ENCODE results near the gene COL11A2. TPM values are rescaled to one million over a fixed set of nuclear protein-coding genes. Genes with fewer than 3 reads are reported as not detected.

The COL11A2 gene
- total and polyA plus RNA-seq, 2 of the 13 experiments (the other 11 are each of a cell fraction or from before 2014, with no cell fraction given) = 0.55 TPM

- Histone ChIP-seq H3K9me3 (ENCODE audit: low read length) (no peaks in the 10 kb centered on the region), H2AFZ (ENCODE audit: low read length) (no peak overlapping the region), H3K4me2 (ENCODE audit: low read depth, low read length) (peak overlapping the region; percentile 99), H3K36me3 (replicated peaks in 1 of 2; ENCODE audit: control insufficient read depth in 1 of 2, insufficient read depth in 2 of 2, low read length in 2 of 2) (peaks cover 10 to 24% of the 10 kb centered on the region in 2 experiments), H4K20me1 (ENCODE audit: insufficient read depth, low read length) (peaks cover 13% of the 10 kb centered on the region; the same call in 1 of the 2 replicates), H3K4me3 (replicated peaks in 1 of 3; ENCODE audit: insufficient read depth in 1 of 3, low read depth in 2 of 3, low read length in 3 of 3) (peak overlapping the region in 1 of 3 experiments; percentile 80; a peak in 3 of 6 replicates), H3K27ac (ENCODE audit: extremely low read length, insufficient read depth, low read length) (peak overlapping the region; percentile 75), H3K9ac (ENCODE audit: insufficient read depth, low read depth, low read length) (peak overlapping the region; percentile 17; the same call in 1 of the 2 replicates), H3K79me2 (ENCODE audit: insufficient read depth, low read length) (peaks cover 47% of the 10 kb centered on the region), H3K27me3 (ENCODE audit: control insufficient read depth in 1 of 2, insufficient read depth in 2 of 2, low read length in 2 of 2) (peaks cover 0 to 4% of the 10 kb centered on the region in 2 experiments; a peak in 1 of 5 replicates), H3K4me1 (ENCODE audit: insufficient read depth, low read length) (peaks cover 63% of the 10 kb centered on the region)
- BruUV-seq (replicated peaks) = no TSS peak
- TF ChIP-seq PCBP2 (optimal IDR thresholded peaks at IDR 0.05; ENCODE audit: low read depth, low read length, poor library complexity, severe bottlenecking) = peak; percentile 86
- TF ChIP-seq FOXO4 (CRISPR knock-in tag; conservative IDR thresholded peaks at IDR 0.05) = 0 out of 2 replicates have a peak, but pooled peaks have one; percentile 63
- TF ChIP-seq TMF1 (CRISPR knock-in tag; IDR thresholded peaks at IDR 0.05; ENCODE audit: low read depth) = 0 out of 2 replicates have a peak, but pooled peaks have one; percentile 1
- 0 out of 2 replicates have a peak, but pooled peaks have one; percentile 29 for TF ChIP-seq CHD4 (IDR thresholded peaks at IDR 0.05; ENCODE audit: borderline replicate concordance, low read length)
- TF ChIP-seq ZNF691 (CRISPR knock-in tag; IDR thresholded peaks at IDR 0.05; ENCODE audit: borderline replicate concordance, low read depth) = 0 out of 2 replicates have a peak, but pooled peaks have one; percentile 17
- TF ChIP-seq ZNF281 (CRISPR knock-in tag; IDR thresholded peaks at IDR 0.05; ENCODE audit: borderline replicate concordance) = 0 out of 2 replicates have a peak, but pooled peaks have one; percentile 7
- no peak for TF ChIP-seq DZIP1 (CRISPR knock-in tag; IDR thresholded peaks at IDR 0.05)
- TF ChIP-seq ZFP1 (CRISPR knock-in tag; IDR thresholded peaks at IDR 0.05) = no peak
- in situ Hi-C loops (cut with HindIII; ENCODE audit: extremely low pct_ligation_motif_present, low pct_unique_long_range_greater_than_20kb) (loop anchor here (5.0 to 10.0 kb wide), 3 partner anchors 43 to 211 kb away; partner anchors contain the start of genes CUTA, PHF1 and RGL2), intact Hi-C loops (cut with micrococcal nuclease; ENCODE audit: unreplicated experiment) (no loop called here)
- WGBS (ENCODE audit: low lambda C conversion rate) = 18% methylated on average over 4 of the region's 4 CpGs
- ChIA-PET POLR2A (interaction anchor here (0.6 to 2.2 kb wide), 10 partner anchors 14 to 234 kb away, joined by 3 to 16 read pairs (median 4); partner anchors contain the start of genes PFDN6, RPS18, VPS52 and WDR46), CTCF (ENCODE audit: low intra/inter-chr PET ratio, low total read pairs) (no interaction called here)
- ATAC-seq (no peak), FAIRE-seq (no peak), DNase-seq (ENCODE audit: low spot score) (no peak)
These were observed 11.8 kb upstream of the COL11A2 start for GRCh38 chr6:33204165-33204414.
